Neutrophil (primary cell): Measurements from ENCODE around the gene ANKH.

Experiments used
- H3K27ac ChIP-seq: fragments of 200-600 bp; sonication (generic); 2 replicates; pipeline ENCODE4 v1.5.1; 2016; ENCODE audit warnings: mild to moderate bottlenecking, moderate library complexity
- H3K27me3 ChIP-seq: fragments of 200-600 bp; sonication (generic); 2 replicates; pipeline ENCODE4 v1.6.0; 2016; ENCODE audit warnings: mild to moderate bottlenecking
- H3K36me3 ChIP-seq: fragments of 200-600 bp; sonication (generic); 2 replicates; pipeline ENCODE4 v1.5.1; 2017
- H3K4me1 ChIP-seq, 2 experiments: fragments of 200-600 bp in 1 of 2; sonication (generic) in 1 of 2; 1 replicate in 1 of 2; 2 replicates in 1 of 2; pipeline versions ENCODE4 v1.5.1 to v1.6.1; 2013 to 2016; ENCODE audit warnings: low read depth in 1 of 2, low read length in 1 of 2, mild to moderate bottlenecking in 1 of 2, moderate library complexity in 1 of 2; ENCODE audit not compliant: control insufficient read depth in 1 of 2, insufficient read depth in 1 of 2
- H3K4me3 ChIP-seq, 2 experiments: fragments of 200-600 bp in 1 of 2; sonication (generic) in 1 of 2; 1 replicate in 1 of 2; 2 replicates in 1 of 2; pipeline ENCODE4 v1.5.1; 2013 to 2016; ENCODE audit warnings: low read depth in 1 of 2, low read length in 1 of 2, mild to moderate bottlenecking in 1 of 2, moderate library complexity in 1 of 2
- H3K9me3 ChIP-seq: fragments of 200-600 bp; sonication (generic); 2 replicates; pipeline ENCODE4 v1.5.1; 2016
- TF ChIP-seq, protein P1 (sequence below): fragments of 200-600 bp; sonication (generic); IDR thresholded peaks from 2 replicates; pipeline ENCODE4 v1.5.1; 2016; ENCODE audit warnings: antibody characterized with exemption

ANKH gene

DNA sequence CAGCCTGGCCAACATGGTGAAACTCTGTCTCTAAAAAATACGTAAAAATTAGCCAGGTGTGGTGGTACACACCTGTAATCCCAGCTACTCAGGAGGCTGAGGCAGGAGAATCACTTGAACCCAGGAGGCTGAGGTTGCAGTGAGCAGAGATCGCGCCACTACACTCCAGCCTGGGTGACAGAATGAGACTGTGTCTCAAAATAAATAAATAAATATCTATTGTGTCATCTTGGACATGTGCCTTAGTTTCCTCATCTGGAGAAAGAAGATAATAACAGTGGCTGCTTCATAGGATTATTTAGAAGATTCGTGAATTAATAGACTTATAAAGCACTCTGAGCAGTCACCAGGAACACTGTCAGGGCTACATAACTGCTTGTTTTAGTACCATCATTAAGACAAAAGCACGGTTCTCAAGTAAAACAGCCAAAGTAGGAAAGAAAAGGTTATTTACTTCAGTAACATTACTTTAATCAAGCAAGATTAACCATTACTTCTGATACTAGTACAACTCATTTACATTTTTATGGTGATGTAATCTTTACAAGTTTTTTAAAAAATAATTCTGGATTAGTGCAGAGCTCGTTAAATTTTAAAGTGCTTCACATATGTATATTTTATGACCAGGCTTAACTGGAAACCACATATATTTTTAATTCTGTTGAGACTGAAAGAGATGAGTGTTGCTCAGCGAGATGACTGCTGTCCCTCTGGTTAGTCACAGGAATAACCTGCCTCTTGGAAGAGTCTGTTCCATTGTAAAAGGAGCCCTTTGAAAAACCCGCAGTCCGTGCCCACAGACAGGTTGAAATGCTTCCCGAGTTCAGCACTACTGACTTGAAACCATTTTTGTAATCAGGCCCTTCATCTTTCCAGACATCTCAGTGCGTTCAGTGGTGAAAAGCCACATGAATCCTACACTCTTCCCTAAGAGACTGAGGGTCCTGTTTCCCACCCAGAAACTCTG lies 36.7 kb downstream of the ANKH start:
- Histone ChIP-seq H3K9me3 (no peaks in the 10 kb centered on the region), H3K27me3 (no peaks in the 10 kb centered on the region), H3K4me1 (no peaks in the 10 kb centered on the region), H3K4me3 (no peak overlapping the region), H3K27ac (no peak overlapping the region), H3K36me3 (no peaks in the 10 kb centered on the region)
- TF ChIP-seq, protein P1, sequence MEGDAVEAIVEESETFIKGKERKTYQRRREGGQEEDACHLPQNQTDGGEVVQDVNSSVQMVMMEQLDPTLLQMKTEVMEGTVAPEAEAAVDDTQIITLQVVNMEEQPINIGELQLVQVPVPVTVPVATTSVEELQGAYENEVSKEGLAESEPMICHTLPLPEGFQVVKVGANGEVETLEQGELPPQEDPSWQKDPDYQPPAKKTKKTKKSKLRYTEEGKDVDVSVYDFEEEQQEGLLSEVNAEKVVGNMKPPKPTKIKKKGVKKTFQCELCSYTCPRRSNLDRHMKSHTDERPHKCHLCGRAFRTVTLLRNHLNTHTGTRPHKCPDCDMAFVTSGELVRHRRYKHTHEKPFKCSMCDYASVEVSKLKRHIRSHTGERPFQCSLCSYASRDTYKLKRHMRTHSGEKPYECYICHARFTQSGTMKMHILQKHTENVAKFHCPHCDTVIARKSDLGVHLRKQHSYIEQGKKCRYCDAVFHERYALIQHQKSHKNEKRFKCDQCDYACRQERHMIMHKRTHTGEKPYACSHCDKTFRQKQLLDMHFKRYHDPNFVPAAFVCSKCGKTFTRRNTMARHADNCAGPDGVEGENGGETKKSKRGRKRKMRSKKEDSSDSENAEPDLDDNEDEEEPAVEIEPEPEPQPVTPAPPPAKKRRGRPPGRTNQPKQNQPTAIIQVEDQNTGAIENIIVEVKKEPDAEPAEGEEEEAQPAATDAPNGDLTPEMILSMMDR: no peak

DNA sequence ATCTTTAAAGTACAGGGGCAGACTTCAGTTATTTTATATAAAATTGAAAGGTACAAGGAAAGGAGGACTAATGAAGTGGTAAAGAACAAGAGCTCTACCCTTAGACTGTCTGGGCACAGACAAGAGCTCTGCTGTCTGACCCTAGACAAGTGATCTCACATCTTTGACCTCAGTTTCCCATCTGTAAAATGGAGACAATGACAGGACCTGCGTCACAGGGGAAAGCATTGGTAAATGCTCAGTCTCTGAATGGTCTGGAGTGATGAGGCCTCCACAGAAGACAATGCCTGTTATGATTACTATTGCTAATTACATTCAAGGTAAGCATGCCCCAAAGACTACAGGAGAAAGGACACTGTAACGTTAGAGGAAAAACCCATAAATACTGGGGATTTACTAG lies 37.5 kb downstream of the ANKH start:
- Histone ChIP-seq H3K4me1 (no peaks in the 10 kb centered on the region), H3K4me3 (no peak overlapping the region), H3K27ac (no peak overlapping the region), H3K36me3 (no peaks in the 10 kb centered on the region), H3K27me3 (no peaks in the 10 kb centered on the region), H3K9me3 (no peaks in the 10 kb centered on the region)
- TF ChIP-seq, protein P1: no peak

DNA sequence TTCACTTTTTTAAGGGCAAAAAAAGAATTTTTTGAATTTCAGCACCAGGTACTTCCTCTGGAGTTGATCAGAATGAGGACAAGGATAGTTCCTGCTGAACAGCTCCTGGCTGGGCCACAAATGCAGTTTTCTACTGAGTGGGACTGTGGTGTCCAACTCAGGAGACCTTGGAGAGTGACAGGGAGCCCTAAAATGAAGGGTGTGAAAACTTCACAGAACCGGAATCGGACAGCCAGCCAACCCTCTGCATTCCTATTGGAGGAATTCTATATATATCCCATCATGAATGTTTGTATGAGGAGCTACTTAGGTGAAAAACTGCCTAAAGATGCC lies 40.6 kb downstream of the ANKH start:
- H3K27me3 ChIP-seq: no peaks in the 10 kb centered on the region
- H3K9me3 ChIP-seq: no peaks in the 10 kb centered on the region
- no peaks in the 10 kb centered on the region for H3K36me3 ChIP-seq
- no peaks in the 10 kb centered on the region for H3K4me1 ChIP-seq
- H3K4me3 ChIP-seq: no peak overlapping the region
- H3K27ac ChIP-seq: no peak overlapping the region
- TF ChIP-seq, protein P1: no peak

DNA sequence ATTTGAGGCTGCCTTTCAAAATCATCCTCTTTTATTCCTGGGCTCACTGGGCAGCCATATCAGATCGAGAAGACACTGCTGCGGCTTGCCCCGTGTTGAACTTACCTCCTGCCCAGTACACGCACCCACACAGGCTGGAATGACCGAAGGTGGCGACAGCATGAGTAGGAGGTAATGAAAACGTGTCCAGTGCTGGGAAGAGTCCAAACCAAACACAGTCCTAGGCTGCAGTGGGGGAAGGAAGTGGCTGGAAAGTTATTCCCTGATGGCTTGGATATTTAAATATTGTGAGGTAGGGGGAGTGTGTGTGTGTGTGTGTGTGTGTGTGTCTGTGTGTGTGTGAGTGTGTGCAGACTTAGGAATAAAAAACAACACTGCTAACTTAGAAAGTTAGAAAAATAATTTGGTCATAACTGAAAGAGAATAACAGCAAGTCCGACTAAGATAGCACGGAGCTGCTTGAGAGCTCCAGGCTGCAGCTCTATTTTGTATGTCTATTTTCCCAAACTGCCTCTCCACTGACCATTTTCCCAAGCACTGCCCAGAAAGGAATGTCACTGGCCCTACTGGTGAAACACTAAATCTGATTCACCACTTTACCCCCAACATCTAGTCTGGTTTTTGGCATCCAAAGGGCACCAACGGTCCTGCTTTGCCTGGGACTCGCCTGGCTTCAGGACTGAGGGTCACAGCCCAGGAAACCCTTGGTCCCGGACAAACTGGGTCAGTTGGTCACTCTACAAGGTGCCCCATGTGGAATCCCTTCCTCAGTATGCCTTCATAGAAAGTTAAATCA lies 41.2 kb downstream of the ANKH start:
- H3K4me1 ChIP-seq: no peaks in the 10 kb centered on the region
- no peak overlapping the region for H3K4me3 ChIP-seq
- H3K27me3 ChIP-seq: no peaks in the 10 kb centered on the region
- TF ChIP-seq, protein P1: no peak
- H3K9me3 ChIP-seq: no peaks in the 10 kb centered on the region
- no peak overlapping the region for H3K27ac ChIP-seq
- H3K36me3 ChIP-seq: no peaks in the 10 kb centered on the region

DNA sequence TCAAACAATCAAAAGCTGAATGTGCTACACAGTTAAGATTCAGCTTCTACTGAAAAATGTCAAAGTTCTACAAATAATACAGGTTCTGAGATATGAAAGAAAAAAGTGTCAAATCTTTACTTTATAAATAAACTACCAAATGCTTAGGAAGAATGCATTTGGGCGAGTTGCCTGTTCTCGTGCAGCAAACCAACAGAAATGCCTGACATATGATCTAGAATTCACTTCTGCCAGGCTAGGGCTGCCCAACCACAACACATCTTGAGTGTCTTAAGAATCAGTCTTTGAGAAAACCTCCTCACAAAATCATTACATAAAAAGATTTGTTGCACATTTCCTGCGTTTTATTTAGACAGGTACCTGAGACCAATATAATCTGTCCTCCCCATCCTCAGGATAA lies 42.2 kb downstream of the ANKH start:
- H3K27ac ChIP-seq: no peak overlapping the region
- H3K27me3 ChIP-seq: no peaks in the 10 kb centered on the region
- no peaks in the 10 kb centered on the region for H3K4me1 ChIP-seq
- no peaks in the 10 kb centered on the region for H3K9me3 ChIP-seq
- H3K4me3 ChIP-seq: no peak overlapping the region
- H3K36me3 ChIP-seq: no peaks in the 10 kb centered on the region
- TF ChIP-seq, protein P1: no peak
